HEK293T (cell line): ENCODE data around the gene ASTN2.

Experiments used
- CTCF ChIA-PET: fragments of 350-600 bp; formaldehyde crosslinking; extraction: SDS; loops from one replicate; lab custom pipeline; 2021; ENCODE audit warnings: antibody characterized with exemption, inconsistent platforms; lab: Yijun Ruan, JAX
- POLR2A ChIA-PET: fragments of 350-600 bp; formaldehyde crosslinking; extraction: SDS; loops from one replicate; lab custom pipeline; 2020; ENCODE audit warnings: antibody characterized with exemption, inconsistent platforms; lab: Yijun Ruan, JAX
- DNase-seq: peaks from one replicate; pipeline ENCODE4 v3.0.0; 2012; ENCODE audit warnings: mixed read lengths; ENCODE audit errors: extremely low spot score
- ARNT ChIP-seq: fragments of 450-650 bp; IDR thresholded peaks from 2 replicates; pipeline ENCODE4 v1.6.1; 2017; ENCODE audit warnings: mild to moderate bottlenecking
- BHLHE40 ChIP-seq: fragments of 450-650 bp; IDR thresholded peaks from 2 replicates; pipeline ENCODE4 v1.6.1; 2016; ENCODE audit warnings: mild to moderate bottlenecking, moderate library complexity, borderline replicate concordance
- CTBP1 ChIP-seq: fragments of 450-650 bp; IDR thresholded peaks from 2 replicates; pipeline ENCODE4 v1.6.1; 2016; ENCODE audit warnings: borderline replicate concordance
- ELF4 ChIP-seq: fragments of 450-650 bp; IDR thresholded peaks from 2 replicates; pipeline ENCODE4 v1.6.1; 2017; ENCODE audit warnings: antibody characterized with exemption
- FOXA1 ChIP-seq: fragments of 450-650 bp; IDR thresholded peaks from 2 replicates; pipeline ENCODE4 v1.6.1; 2016; ENCODE audit warnings: mild to moderate bottlenecking
- FOXK2 ChIP-seq: fragments of 450-650 bp; IDR thresholded peaks from 2 replicates; pipeline ENCODE4 v1.6.1; 2016; ENCODE audit warnings: mild to moderate bottlenecking
- FOXM1 ChIP-seq: fragments of 450-650 bp; IDR thresholded peaks from 2 replicates; pipeline ENCODE4 v1.6.1; 2017; ENCODE audit warnings: mild to moderate bottlenecking, borderline replicate concordance
- HDGF ChIP-seq: fragments of 450-650 bp; IDR thresholded peaks from 2 replicates; pipeline ENCODE4 v1.6.1; 2017; ENCODE audit warnings: antibody characterized with exemption, borderline replicate concordance
- L3MBTL2 ChIP-seq: fragments of 450-650 bp; conservative IDR thresholded peaks from 2 replicates; pipeline ENCODE4 v1.6.1; 2016; ENCODE audit warnings: mild to moderate bottlenecking
- LEF1 ChIP-seq: fragments of 450-650 bp; IDR thresholded peaks from 2 replicates; pipeline ENCODE4 v1.6.1; 2017; ENCODE audit warnings: mild to moderate bottlenecking, borderline replicate concordance
- NFRKB ChIP-seq: fragments of 450-650 bp; IDR thresholded peaks from 2 replicates; pipeline ENCODE4 v1.6.1; 2016; ENCODE audit warnings: mild to moderate bottlenecking, moderate library complexity
- PKNOX1 ChIP-seq: fragments of 450-650 bp; IDR thresholded peaks from 2 replicates; pipeline ENCODE4 v1.6.1; 2016
- SP1 ChIP-seq: fragments of 450-650 bp; IDR thresholded peaks from 2 replicates; pipeline ENCODE4 v1.6.1; 2017
- SUZ12 ChIP-seq: fragments of 450-650 bp; IDR thresholded peaks from 2 replicates; pipeline ENCODE4 v1.6.1; 2016; ENCODE audit warnings: mild to moderate bottlenecking
- TARDBP ChIP-seq: fragments of 450-650 bp; IDR thresholded peaks from 2 replicates; pipeline ENCODE4 v1.6.1; 2016
- ZNF384 ChIP-seq: fragments of 450-650 bp; IDR thresholded peaks from 2 replicates; pipeline ENCODE4 v1.6.1; 2016

The ASTN2 gene

GRCh38 chr9:116686693-116687073 is 728.2 kb downstream of the ASTN2 start:
- DNase-seq: no peak
- no peak for TF ChIP-seq CTBP1
- TF ChIP-seq ARNT: no peak
- TF ChIP-seq ZNF384: no peak
- TF ChIP-seq NFRKB: no peak
- no peak for TF ChIP-seq FOXM1
- no peak for TF ChIP-seq SUZ12
- no peak for TF ChIP-seq PKNOX1
- TF ChIP-seq HDGF: no peak
- no peak for TF ChIP-seq ELF4
- TF ChIP-seq BHLHE40: no peak
- ChIA-PET CTCF (no interaction called here), POLR2A (interaction anchor here (0.6 to 2.1 kb wide), 4 partner anchors 11 to 42 kb away, joined by 3 to 12 read pairs (median 4); no protein-coding TSS in a partner anchor)

GRCh38 chr9:116686135-116686534 is 728.7 kb downstream of the ASTN2 start:
- no peak for DNase-seq
- TF ChIP-seq NFRKB (no peak), FOXA1 (no peak), TARDBP (no peak), FOXK2 (no peak), PKNOX1 (no peak), FOXM1 (no peak), LEF1 (no peak), L3MBTL2 (no peak), ARNT (no peak), SP1 (no peak), HDGF (no peak), ELF4 (no peak), SUZ12 (no peak), ZNF384 (no peak), BHLHE40 (no peak), CTBP1 (no peak)
- ChIA-PET POLR2A (interaction anchor here (0.6 to 2.1 kb wide), 3 partner anchors 12 to 43 kb away, joined by 3 to 12 read pairs (median 4); no protein-coding TSS in a partner anchor), CTCF (no interaction called here)

- POLR2A ChIA-PET: no interaction called here
- TF ChIP-seq BHLHE40 (no peak), FOXA1 (no peak), ARNT (no peak), LEF1 (no peak), L3MBTL2 (no peak), ZNF384 (no peak), FOXM1 (no peak), SUZ12 (no peak), PKNOX1 (no peak), NFRKB (no peak)
- CTCF ChIA-PET: no interaction called here
- DNase-seq: no peak
Observed at GRCh38 chr9:116685166-116685565, 729.7 kb downstream of the ASTN2 start.

GRCh38 chr9:116683535-116683934 is 731.3 kb downstream of the ASTN2 start:
- CTCF ChIA-PET: no interaction called here
- POLR2A ChIA-PET: no interaction called here

GRCh38 chr9:116674210-116674980 is 740.5 kb downstream of the ASTN2 start:
- ChIA-PET CTCF (no interaction called here), POLR2A (no interaction called here)
- TF ChIP-seq BHLHE40: no peak
- TF ChIP-seq SUZ12: no peak
- TF ChIP-seq FOXK2: no peak
- no peak for TF ChIP-seq SP1
- no peak for TF ChIP-seq LEF1
- TF ChIP-seq ARNT: no peak
- TF ChIP-seq HDGF: no peak
- no peak for TF ChIP-seq FOXM1
- TF ChIP-seq NFRKB: no peak
- TF ChIP-seq PKNOX1: no peak
- no peak for TF ChIP-seq L3MBTL2
- no peak for TF ChIP-seq FOXA1
- TF ChIP-seq ZNF384: no peak
- DNase-seq: no peak

More at GRCh38 chr9:116683535-116683934, 731.3 kb downstream of the ASTN2 start:
- DNase-seq: no peak
- TF ChIP-seq LEF1 (no peak), FOXA1 (no peak), ARNT (no peak), ZNF384 (no peak), SUZ12 (no peak), HDGF (no peak), ELF4 (no peak), FOXK2 (no peak), BHLHE40 (no peak), NFRKB (no peak)

- no peak for DNase-seq
- ChIA-PET CTCF (interaction anchor here (0.8 kb wide), 1 partner anchor 12 kb away, joined by 5 read pairs; no protein-coding TSS in a partner anchor), POLR2A (no interaction called here)
- TF ChIP-seq SP1: no peak
- TF ChIP-seq ELF4: no peak
- TF ChIP-seq FOXA1: no peak
- TF ChIP-seq NFRKB: no peak
- TF ChIP-seq BHLHE40: no peak
- no peak for TF ChIP-seq PKNOX1
- no peak for TF ChIP-seq CTBP1
- TF ChIP-seq HDGF: no peak
Observed at GRCh38 chr9:116673375-116673774, 741.5 kb downstream of the ASTN2 start.
